Measurements from ENCODE around the gene GNAI1.

DNA sequence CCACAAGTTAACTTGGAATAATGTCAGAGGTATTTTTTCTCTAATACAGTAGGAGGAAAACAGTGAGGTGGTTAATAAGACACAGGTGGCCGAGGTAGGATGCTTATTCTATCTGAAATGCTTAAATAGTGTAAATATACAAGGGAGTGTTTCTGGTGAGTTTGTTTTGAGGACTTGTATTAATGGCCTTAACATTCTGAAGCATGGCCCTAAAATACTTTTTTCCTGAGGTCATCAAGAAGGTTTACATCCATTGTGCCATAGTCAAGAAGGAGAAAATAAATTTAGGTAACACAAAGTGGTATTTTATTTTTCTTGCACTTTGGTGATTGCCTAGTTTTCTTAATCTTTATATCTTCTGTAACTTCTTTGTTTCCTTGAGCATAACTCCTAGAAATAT is 18.8 kb downstream of the GNAI1 start:
- TF ChIP-seq, protein P1, sequence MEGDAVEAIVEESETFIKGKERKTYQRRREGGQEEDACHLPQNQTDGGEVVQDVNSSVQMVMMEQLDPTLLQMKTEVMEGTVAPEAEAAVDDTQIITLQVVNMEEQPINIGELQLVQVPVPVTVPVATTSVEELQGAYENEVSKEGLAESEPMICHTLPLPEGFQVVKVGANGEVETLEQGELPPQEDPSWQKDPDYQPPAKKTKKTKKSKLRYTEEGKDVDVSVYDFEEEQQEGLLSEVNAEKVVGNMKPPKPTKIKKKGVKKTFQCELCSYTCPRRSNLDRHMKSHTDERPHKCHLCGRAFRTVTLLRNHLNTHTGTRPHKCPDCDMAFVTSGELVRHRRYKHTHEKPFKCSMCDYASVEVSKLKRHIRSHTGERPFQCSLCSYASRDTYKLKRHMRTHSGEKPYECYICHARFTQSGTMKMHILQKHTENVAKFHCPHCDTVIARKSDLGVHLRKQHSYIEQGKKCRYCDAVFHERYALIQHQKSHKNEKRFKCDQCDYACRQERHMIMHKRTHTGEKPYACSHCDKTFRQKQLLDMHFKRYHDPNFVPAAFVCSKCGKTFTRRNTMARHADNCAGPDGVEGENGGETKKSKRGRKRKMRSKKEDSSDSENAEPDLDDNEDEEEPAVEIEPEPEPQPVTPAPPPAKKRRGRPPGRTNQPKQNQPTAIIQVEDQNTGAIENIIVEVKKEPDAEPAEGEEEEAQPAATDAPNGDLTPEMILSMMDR (IDR thresholded peaks at IDR 0.05) = no peak
- TF ChIP-seq, protein P2, sequence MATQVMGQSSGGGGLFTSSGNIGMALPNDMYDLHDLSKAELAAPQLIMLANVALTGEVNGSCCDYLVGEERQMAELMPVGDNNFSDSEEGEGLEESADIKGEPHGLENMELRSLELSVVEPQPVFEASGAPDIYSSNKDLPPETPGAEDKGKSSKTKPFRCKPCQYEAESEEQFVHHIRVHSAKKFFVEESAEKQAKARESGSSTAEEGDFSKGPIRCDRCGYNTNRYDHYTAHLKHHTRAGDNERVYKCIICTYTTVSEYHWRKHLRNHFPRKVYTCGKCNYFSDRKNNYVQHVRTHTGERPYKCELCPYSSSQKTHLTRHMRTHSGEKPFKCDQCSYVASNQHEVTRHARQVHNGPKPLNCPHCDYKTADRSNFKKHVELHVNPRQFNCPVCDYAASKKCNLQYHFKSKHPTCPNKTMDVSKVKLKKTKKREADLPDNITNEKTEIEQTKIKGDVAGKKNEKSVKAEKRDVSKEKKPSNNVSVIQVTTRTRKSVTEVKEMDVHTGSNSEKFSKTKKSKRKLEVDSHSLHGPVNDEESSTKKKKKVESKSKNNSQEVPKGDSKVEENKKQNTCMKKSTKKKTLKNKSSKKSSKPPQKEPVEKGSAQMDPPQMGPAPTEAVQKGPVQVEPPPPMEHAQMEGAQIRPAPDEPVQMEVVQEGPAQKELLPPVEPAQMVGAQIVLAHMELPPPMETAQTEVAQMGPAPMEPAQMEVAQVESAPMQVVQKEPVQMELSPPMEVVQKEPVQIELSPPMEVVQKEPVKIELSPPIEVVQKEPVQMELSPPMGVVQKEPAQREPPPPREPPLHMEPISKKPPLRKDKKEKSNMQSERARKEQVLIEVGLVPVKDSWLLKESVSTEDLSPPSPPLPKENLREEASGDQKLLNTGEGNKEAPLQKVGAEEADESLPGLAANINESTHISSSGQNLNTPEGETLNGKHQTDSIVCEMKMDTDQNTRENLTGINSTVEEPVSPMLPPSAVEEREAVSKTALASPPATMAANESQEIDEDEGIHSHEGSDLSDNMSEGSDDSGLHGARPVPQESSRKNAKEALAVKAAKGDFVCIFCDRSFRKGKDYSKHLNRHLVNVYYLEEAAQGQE (IDR thresholded peaks at IDR 0.05) = no peak
- no peak for TF ChIP-seq JUNB (IDR thresholded peaks at IDR 0.05)
- no peak for TF ChIP-seq RCOR1 (IDR thresholded peaks at IDR 0.05; ENCODE audit: low read depth, low read length)

All from A549 (cell line).